HG02678 (cell line): ENCODE data around the gene ZBTB46.
A peak's percentile ranks its signal among the peaks of the same experiment; 100 is the strongest.
"Not testable (repeated sequence)": the region's sequence is repeated elsewhere in the genome, so short reads cannot be mapped to it uniquely, and the experiment has no call there.

Experiments
- ATAC-seq: cut with Tn5 transposase; IDR thresholded peaks from one replicate; pipeline ENCODE4 v1.9.1; 2021; ENCODE audit warnings: mild to moderate bottlenecking, moderate library complexity; ENCODE audit not compliant: unreplicated experiment

Gene ZBTB46

GRCh38 chr20:63859166-63859699, 28.2 kb upstream of the ZBTB46 start:
- no peak for ATAC-seq

GRCh38 chr20:63858393-63859165, 27.5 kb upstream of the ZBTB46 start:
- ATAC-seq, result no peak

- ATAC-seq, result no peak
Measured at GRCh38 chr20:63857764-63858392, 26.8 kb upstream of the ZBTB46 start.

GRCh38 chr20:63856098-63856511, 25.0 kb upstream of the ZBTB46 start:
- ATAC-seq, result no peak

- ATAC-seq, result no peak
Measured at GRCh38 chr20:63855363-63856097, 24.5 kb upstream of the ZBTB46 start.

- ATAC-seq, result no peak
Measured at GRCh38 chr20:63854766-63855362, 23.8 kb upstream of the ZBTB46 start.

GRCh38 chr20:63854069-63854765, 23.2 kb upstream of the ZBTB46 start:
- ATAC-seq, result no peak

- ATAC-seq, result not testable (repeated sequence)
Measured at GRCh38 chr20:63853733-63854068, 22.6 kb upstream of the ZBTB46 start.

GRCh38 chr20:63851548-63851943, 20.5 kb upstream of the ZBTB46 start:
- ATAC-seq, result not testable (repeated sequence)

GRCh38 chr20:63850689-63851547, 19.9 kb upstream of the ZBTB46 start:
- peak; percentile 82 for ATAC-seq

GRCh38 chr20:63848003-63848911, 17.2 kb upstream of the ZBTB46 start:
- no peak for ATAC-seq

GRCh38 chr20:63847237-63848002, 16.4 kb upstream of the ZBTB46 start:
- no peak for ATAC-seq

GRCh38 chr20:63846888-63847236, 15.8 kb upstream of the ZBTB46 start:
- no peak for ATAC-seq

- no peak for ATAC-seq
Measured at GRCh38 chr20:63846128-63846771, 15.2 kb upstream of the ZBTB46 start.

GRCh38 chr20:63844511-63844991, 13.5 kb upstream of the ZBTB46 start:
- no peak for ATAC-seq

GRCh38 chr20:63843778-63844177, 12.7 kb upstream of the ZBTB46 start:
- ATAC-seq, result no peak

GRCh38 chr20:63843222-63843621, 12.2 kb upstream of the ZBTB46 start:
- ATAC-seq, result no peak
